H7 (cell line): ENCODE measurements around the gene TOM1L1. TPM values are rescaled to one million over a fixed set of nuclear protein-coding genes. Genes with fewer than 3 reads are reported as not detected.
A peak's percentile ranks its signal among the peaks of the same experiment; 100 is the strongest.
"Not testable (repeated sequence)": the region's sequence is repeated elsewhere in the genome, so short reads cannot be mapped to it uniquely, and the experiment has no call there.

ENCODE experiments used
- DNase-seq: peaks from one replicate; pipeline ENCODE4 v3.0.0; 2012
- H3K27me3 ChIP-seq: 2 replicates; pipeline ENCODE4 v1.6.0; 2011; ENCODE audit warnings: mild to moderate bottlenecking, low read length; ENCODE audit not compliant: control insufficient read depth, insufficient read depth
- H3K36me3 ChIP-seq: replicated peaks from 2 replicates; pipeline ENCODE4 v1.5.1; 2011; ENCODE audit warnings: low read length; ENCODE audit not compliant: control insufficient read depth, insufficient read depth
- H3K4me3 ChIP-seq: 2 replicates; pipeline ENCODE4 v1.5.1; 2011; ENCODE audit warnings: low read depth, mild to moderate bottlenecking, control low read depth, low read length, moderate library complexity; ENCODE audit not compliant: insufficient read depth
- total RNA-seq: library from RNA; depleted of rRNA; stranded (reverse); fragments of >200 nt; shearing (Covaris generic); gene quantifications from 2 replicates; pipeline ENCODE4 v1.2.3, GENCODE V29; 2014; rRNA removed

Gene TOM1L1
- total RNA-seq = 61.9 and 75.7 TPM in 2 replicates

GRCh38 chr17:54900457-54901229 lies at the start of gene TOM1L1:
Gene TOM1L1 (plus strand): TSS chr17:54900852. CDS start chr17:54900866, 14 bp downstream.
- H3K27me3 ChIP-seq = no peaks in the 10 kb centered on the region
- H3K36me3 ChIP-seq = no peaks in the 10 kb centered on the region
- DNase-seq = peak; percentile 91
- H3K4me3 ChIP-seq = peak within 1 kb of the TSS; percentile 77

- no peak overlapping the region for H3K4me3 ChIP-seq
- H3K27me3 ChIP-seq = no peaks in the 10 kb centered on the region
- H3K36me3 ChIP-seq = no peaks in the 10 kb centered on the region
- no peak for DNase-seq
Measured at GRCh38 chr17:54859187-54859586, 41.5 kb upstream of the TOM1L1 start.

- no peak for DNase-seq
- Histone ChIP-seq H3K4me3 (no peak overlapping the region), H3K27me3 (no peaks in the 10 kb centered on the region), H3K36me3 (no peaks in the 10 kb centered on the region)
Measured at GRCh38 chr17:54860617-54861470, 39.8 kb upstream of the TOM1L1 start.

GRCh38 chr17:54861471-54861983 lies 39.1 kb upstream of the TOM1L1 start:
- no peak for DNase-seq
- Histone ChIP-seq H3K36me3 (no peaks in the 10 kb centered on the region), H3K27me3 (no peaks in the 10 kb centered on the region), H3K4me3 (no peak overlapping the region)

GRCh38 chr17:54863176-54863575 lies 37.5 kb upstream of the TOM1L1 start:
- DNase-seq = no peak
- H3K4me3 ChIP-seq = no peak overlapping the region
- H3K36me3 ChIP-seq = no peaks in the 10 kb centered on the region
- H3K27me3 ChIP-seq = no peaks in the 10 kb centered on the region

- no peak overlapping the region for H3K4me3 ChIP-seq
- no peak for DNase-seq
- no peaks in the 10 kb centered on the region for H3K27me3 ChIP-seq
- no peaks in the 10 kb centered on the region for H3K36me3 ChIP-seq
Measured at GRCh38 chr17:54864070-54864469, 36.6 kb upstream of the TOM1L1 start.

- no peak for DNase-seq
- Histone ChIP-seq H3K36me3 (no peaks in the 10 kb centered on the region), H3K27me3 (no peaks in the 10 kb centered on the region), H3K4me3 (no peak overlapping the region)
Measured at GRCh38 chr17:54864636-54865356, 35.9 kb upstream of the TOM1L1 start.

- no peak for DNase-seq
- Histone ChIP-seq H3K27me3 (no peaks in the 10 kb centered on the region), H3K36me3 (no peaks in the 10 kb centered on the region), H3K4me3 (no peak overlapping the region)
Measured at GRCh38 chr17:54867634-54868033, 33.0 kb upstream of the TOM1L1 start.

GRCh38 chr17:54870671-54871175 lies 29.9 kb upstream of the TOM1L1 start:
- no peak for DNase-seq
- no peaks in the 10 kb centered on the region for H3K27me3 ChIP-seq
- H3K36me3 ChIP-seq = no peaks in the 10 kb centered on the region
- no peak overlapping the region for H3K4me3 ChIP-seq

- not testable (repeated sequence) for H3K36me3 ChIP-seq, DNase-seq, H3K27me3 ChIP-seq, H3K4me3 ChIP-seq
Measured at GRCh38 chr17:54875906-54876305, 24.7 kb upstream of the TOM1L1 start.

- Histone ChIP-seq H3K36me3 (no peaks in the 10 kb centered on the region), H3K27me3 (no peaks in the 10 kb centered on the region), H3K4me3 (no peak overlapping the region)
- DNase-seq = no peak
Measured at GRCh38 chr17:54876656-54877195, 23.9 kb upstream of the TOM1L1 start.

GRCh38 chr17:54881255-54881972 lies 19.2 kb upstream of the TOM1L1 start:
- Histone ChIP-seq H3K36me3 (no peaks in the 10 kb centered on the region), H3K27me3 (no peaks in the 10 kb centered on the region), H3K4me3 (no peak overlapping the region)
- DNase-seq = no peak

- DNase-seq = no peak
- Histone ChIP-seq H3K4me3 (no peak overlapping the region), H3K36me3 (no peaks in the 10 kb centered on the region), H3K27me3 (no peaks in the 10 kb centered on the region)
Measured at GRCh38 chr17:54882371-54882770, 18.3 kb upstream of the TOM1L1 start.
